Erythroblast (primary cell): ENCODE results near the gene PARD3.

Experiments used
- GATA1 ChIP-seq: IDR thresholded peaks from 2 replicates; pipeline ENCODE4 v1.6.1; 2011; ENCODE audit warnings: low read depth, mild to moderate bottlenecking, control low read depth, low read length, moderate library complexity
- POLR2A ChIP-seq: IDR thresholded peaks from 2 replicates; pipeline ENCODE4 v1.6.1; 2011; ENCODE audit warnings: mild to moderate bottlenecking, low read length

GRCh38 chr10:34408381-34408780 is 406.7 kb downstream of the PARD3 start:
- TF ChIP-seq POLR2A, result no peak
- no peak for TF ChIP-seq GATA1
